ENCODE results near the gene MRPL1.
"Not testable (repeated sequence)": the region's sequence is repeated elsewhere in the genome, so short reads cannot be mapped to it uniquely, and the experiment has no call there.

GRCh38 chr4:77945929-77946328, 83.3 kb downstream of the MRPL1 start:
- TF ChIP-seq, protein P1, sequence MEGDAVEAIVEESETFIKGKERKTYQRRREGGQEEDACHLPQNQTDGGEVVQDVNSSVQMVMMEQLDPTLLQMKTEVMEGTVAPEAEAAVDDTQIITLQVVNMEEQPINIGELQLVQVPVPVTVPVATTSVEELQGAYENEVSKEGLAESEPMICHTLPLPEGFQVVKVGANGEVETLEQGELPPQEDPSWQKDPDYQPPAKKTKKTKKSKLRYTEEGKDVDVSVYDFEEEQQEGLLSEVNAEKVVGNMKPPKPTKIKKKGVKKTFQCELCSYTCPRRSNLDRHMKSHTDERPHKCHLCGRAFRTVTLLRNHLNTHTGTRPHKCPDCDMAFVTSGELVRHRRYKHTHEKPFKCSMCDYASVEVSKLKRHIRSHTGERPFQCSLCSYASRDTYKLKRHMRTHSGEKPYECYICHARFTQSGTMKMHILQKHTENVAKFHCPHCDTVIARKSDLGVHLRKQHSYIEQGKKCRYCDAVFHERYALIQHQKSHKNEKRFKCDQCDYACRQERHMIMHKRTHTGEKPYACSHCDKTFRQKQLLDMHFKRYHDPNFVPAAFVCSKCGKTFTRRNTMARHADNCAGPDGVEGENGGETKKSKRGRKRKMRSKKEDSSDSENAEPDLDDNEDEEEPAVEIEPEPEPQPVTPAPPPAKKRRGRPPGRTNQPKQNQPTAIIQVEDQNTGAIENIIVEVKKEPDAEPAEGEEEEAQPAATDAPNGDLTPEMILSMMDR (conservative IDR thresholded peaks at IDR 0.05 in 1 of 2, IDR thresholded peaks at IDR 0.05 in 1 of 2; ENCODE audit: extremely low read depth in 1 of 2, insufficient read depth in 1 of 2, low read depth in 1 of 2, low read length in 2 of 2) = not testable (repeated sequence)
- not testable (repeated sequence) for TF ChIP-seq EZH2 (IDR thresholded peaks at IDR 0.05; ENCODE audit: borderline replicate concordance, low read length)

Measured in mammary epithelial cell (primary cell).